Endothelial cell of umbilical vein (primary cell): ENCODE data around the gene IDUA. TPM values are rescaled to one million over a fixed set of nuclear protein-coding genes. Genes with fewer than 3 reads are reported as not detected.

ENCODE experiments used
- BruUV-seq: library from RNA; stranded (reverse); fragments of 400-500 nt; replicated peaks from 2 replicates; lab custom pipeline; 2021; lab: Mats Ljungman, UMichigan
- CTCF ChIA-PET: fragments of 300-600, 350-600 bp; sonication (Branson Sonifier 250); formaldehyde crosslinking; loops from one replicate; lab custom pipeline; 2021; ENCODE audit warnings: antibody characterized with exemption, inconsistent platforms; lab: Charles Lee
- POLR2A ChIA-PET: fragments of 300-600, 350-600 bp; sonication (Branson Sonifier 250); formaldehyde crosslinking; loops from one replicate; lab custom pipeline; 2021; ENCODE audit warnings: antibody characterized with exemption, inconsistent platforms; lab: Charles Lee
- DNase-seq: peaks from one replicate; pipeline ENCODE4 v3.0.0-alpha.2; 2011; ENCODE audit warnings: low read depth, low spot score
- FAIRE-seq: peaks from 2 replicates; lab custom pipeline; 2011; peaks lifted over from hg19 to GRCh38; lab: Jason Lieb, UNC
- H2AFZ ChIP-seq: 2 replicates; pipeline ENCODE4 v1.6.0; 2012; ENCODE audit warnings: low read depth, low read length, control low read depth, inconsistent platforms
- H3K27ac ChIP-seq: 2 replicates; pipeline ENCODE4 v1.5.1; 2011; ENCODE audit warnings: low read depth, mild to moderate bottlenecking, control low read depth, low read length, moderate library complexity; ENCODE audit not compliant: insufficient read depth
- H3K27me3 ChIP-seq, 2 experiments: 2 replicates each; pipeline versions ENCODE4 v1.6.0 to v1.6.1; 2011; ENCODE audit warnings: low read length in 2 of 2, mixed read lengths in 1 of 2; ENCODE audit not compliant: control insufficient read depth in 2 of 2, insufficient read depth in 2 of 2
- H3K36me3 ChIP-seq, 2 experiments: 2 replicates in 1 of 2; 3 replicates in 1 of 2; pipeline ENCODE4 v1.5.1; 2011; ENCODE audit warnings: low read length in 2 of 2, mild to moderate bottlenecking in 1 of 2, moderate library complexity in 1 of 2; ENCODE audit not compliant: control insufficient read depth in 2 of 2, insufficient read depth in 2 of 2; ENCODE audit errors: extremely low read depth in 1 of 2
- H3K4me1 ChIP-seq: 3 replicates; pipeline ENCODE4 v1.5.1; 2011; ENCODE audit warnings: mild to moderate bottlenecking, low read length; ENCODE audit not compliant: control insufficient read depth, insufficient read depth; ENCODE audit errors: extremely low read depth
- H3K4me2 ChIP-seq: 2 replicates; pipeline ENCODE4 v1.6.1; 2011; ENCODE audit warnings: low read length, control low read depth, mixed read lengths; ENCODE audit not compliant: insufficient read depth
- H3K4me3 ChIP-seq, 3 experiments: fragments of 200-600 bp in 1 of 3; sonication (generic), shearing (Covaris generic) in 1 of 3; replicated peaks in 1 of 3; 2 replicates each; pipeline ENCODE4 v1.5.1; 2011 to 2016; ENCODE audit warnings: control low read depth in 3 of 3, low read length in 3 of 3, mild to moderate bottlenecking in 2 of 3, inconsistent platforms in 1 of 3, low read depth in 1 of 3, moderate library complexity in 1 of 3; ENCODE audit not compliant: insufficient read depth in 1 of 3
- H3K79me2 ChIP-seq: 2 replicates; pipeline ENCODE4 v1.6.0; 2012; ENCODE audit warnings: low read length, inconsistent platforms; ENCODE audit not compliant: control insufficient read depth, insufficient read depth
- H3K9ac ChIP-seq: replicated peaks from 2 replicates; pipeline ENCODE3; 2011; ENCODE audit warnings: low read length, control low read depth; ENCODE audit not compliant: insufficient read depth; ENCODE audit errors: extremely low read depth
- H3K9me1 ChIP-seq: replicated peaks from 3 replicates; pipeline ENCODE4 v1.6.0; 2011; ENCODE audit warnings: mild to moderate bottlenecking, low read length; ENCODE audit not compliant: control insufficient read depth, insufficient read depth; ENCODE audit errors: extremely low read depth
- H3K9me3 ChIP-seq: replicated peaks from 2 replicates; pipeline ENCODE4 v1.5.1; 2012; ENCODE audit warnings: low read length, inconsistent platforms; ENCODE audit not compliant: control insufficient read depth, insufficient read depth
- H4K20me1 ChIP-seq: replicated peaks from 2 replicates; pipeline ENCODE3; 2011; ENCODE audit warnings: mild to moderate bottlenecking, low read length; ENCODE audit not compliant: control insufficient read depth, insufficient read depth; ENCODE audit errors: extremely low read depth
- CTCF ChIP-seq, 2 donors: IDR thresholded peaks; 1 replicate in 1 of 2; 2 replicates in 1 of 2; pipeline ENCODE4 v1.5.1; 2011; ENCODE audit warnings: low read length in 2 of 2, mild to moderate bottlenecking in 2 of 2, moderate library complexity in 2 of 2, control low read depth in 1 of 2, inconsistent platforms in 1 of 2, low read depth in 1 of 2; ENCODE audit not compliant: insufficient read depth in 1 of 2; ENCODE audit errors: extremely low read depth in 1 of 2
- EZH2 ChIP-seq: IDR thresholded peaks from 2 replicates; pipeline ENCODE4 v1.6.1; 2012; ENCODE audit warnings: borderline replicate concordance, low read depth, mild to moderate bottlenecking, moderate library complexity, low read length, inconsistent platforms; ENCODE audit not compliant: severe bottlenecking
- FOS ChIP-seq: IDR thresholded peaks from 2 replicates; pipeline ENCODE4 v1.6.1; 2011; ENCODE audit warnings: mild to moderate bottlenecking, low read length, moderate library complexity, borderline replicate concordance; ENCODE audit not compliant: insufficient read depth
- GATA2 ChIP-seq: IDR thresholded peaks from 2 replicates; pipeline ENCODE4 v1.7.0; 2011; ENCODE audit warnings: low read depth, mild to moderate bottlenecking, moderate library complexity, mixed read lengths, low read length; ENCODE audit not compliant: insufficient read length, insufficient read depth
- JUN ChIP-seq: IDR thresholded peaks from 2 replicates; pipeline ENCODE4 v1.6.1; 2011; ENCODE audit warnings: borderline replicate concordance, low read depth; ENCODE audit not compliant: insufficient read length, insufficient read depth
- MAX ChIP-seq: IDR thresholded peaks from 2 replicates; pipeline ENCODE4 v1.6.1; 2011; ENCODE audit not compliant: insufficient read depth, insufficient read length
- MYC ChIP-seq: IDR thresholded peaks from one replicate; pipeline ENCODE4 v1.6.1; 2011; ENCODE audit warnings: mild to moderate bottlenecking, low read depth, low read length
- POLR2A ChIP-seq: IDR thresholded peaks from 2 replicates; pipeline ENCODE4 v1.6.1; 2012; ENCODE audit warnings: low read depth, mild to moderate bottlenecking, control low read depth, low read length
- POLR2AphosphoS5 ChIP-seq: IDR thresholded peaks from 2 replicates; pipeline ENCODE4 v1.6.1; 2012; ENCODE audit warnings: low read depth, mild to moderate bottlenecking, control low read depth, low read length, moderate library complexity; ENCODE audit not compliant: insufficient read depth
- dilution Hi-C: fragments of 300-500 bp; cut with MboI; formaldehyde crosslinking; loops from one replicate; pipeline ENCODE4 v1.15.0; 2019; ENCODE audit warnings: low sequenced_read_pairs; ENCODE audit not compliant: extremely low pct_ligation_motif_present
- intact Hi-C: fragments of 100-400 bp; cut with micrococcal nuclease; formaldehyde crosslinking; loops from one replicate; pipeline ENCODE4 v1.10.0; 2022
- polyA plus RNA-seq, 4 experiments: library from polyadenylated mRNA; depleted of rRNA in 3 of 4; stranded (reverse) in 3 of 4; unstranded in 1 of 4; fragments of >200 nt; gene quantifications; 2 replicates each; pipeline versions ENCODE4 v1.2.1 to v1.2.3, GENCODE V29; 2011 to 2012; ENCODE audit warnings: missing spikeins in 1 of 4
- total RNA-seq: library from RNA; stranded (reverse); gene quantifications from 2 replicates; pipeline ENCODE4 v1.2.3, GENCODE V29; 2021

Gene IDUA
- total and polyA plus RNA-seq, 2 donors (not counting 3 experiments of a cell fraction or from before 2014, with no cell fraction given) = 19.1 to 34.1 TPM

- TF ChIP-seq MAX = peak; percentile 5
- no peak for TF ChIP-seq CTCF (IDR thresholded peaks at IDR 0.05; ENCODE audit: extremely low read depth in 1 of 2, insufficient read depth in 1 of 2, low read depth in 1 of 2, low read length in 2 of 2)
- TF ChIP-seq EZH2 = peak; percentile 9
- no peak for FAIRE-seq
- Histone ChIP-seq H2AFZ (no peak overlapping the region), H3K36me3 (no peaks in the 10 kb centered on the region), H3K27ac (no peak overlapping the region), H3K9me1 (no peaks in the 10 kb centered on the region), H3K27me3 (peaks cover 31 to 37% of the 10 kb centered on the region in 2 experiments), H3K9ac (no peak overlapping the region), H3K4me3 (no peak overlapping the region), H3K9me3 (no peaks in the 10 kb centered on the region), H3K4me1 (no peaks in the 10 kb centered on the region), H3K79me2 (no peaks in the 10 kb centered on the region), H4K20me1 (no peaks in the 10 kb centered on the region), H3K4me2 (no peak overlapping the region)
- no TSS peak for BruUV-seq
- ChIA-PET POLR2A (no interaction called here), CTCF (no interaction called here)
- dilution Hi-C loops = no loop called here
- DNase-seq = no peak
- intact Hi-C loops = no loop called here
These were observed 16.6 kb downstream of the IDUA start for GRCh38 chr4:1003271-1004070.

GRCh38 chr4:1004071-1004418 lies 17.2 kb downstream of the IDUA start:
- H3K4me1 ChIP-seq = peaks cover 2% of the 10 kb centered on the region
- no peaks in the 10 kb centered on the region for H4K20me1 ChIP-seq
- ChIA-PET POLR2A (no interaction called here), CTCF (no interaction called here)
- BruUV-seq = no TSS peak
- intact Hi-C loops = no loop called here
- no peaks in the 10 kb centered on the region for H3K79me2 ChIP-seq
- no peaks in the 10 kb centered on the region for H3K9me1 ChIP-seq
- no peak overlapping the region for H3K4me3 ChIP-seq
- no peak for DNase-seq
- no peak overlapping the region for H3K9ac ChIP-seq
- TF ChIP-seq GATA2 (no peak), CTCF (IDR thresholded peaks at IDR 0.05; ENCODE audit: extremely low read depth in 1 of 2, insufficient read depth in 1 of 2, low read depth in 1 of 2, low read length in 2 of 2) (no peak), MAX (no peak), JUN (no peak), POLR2A (no peak), FOS (no peak), MYC (no peak), POLR2AphosphoS5 (no peak), EZH2 (no peak)
- H3K4me2 ChIP-seq = no peak overlapping the region
- no peak overlapping the region for H3K27ac ChIP-seq
- no peak for FAIRE-seq
- H3K36me3 ChIP-seq = no peaks in the 10 kb centered on the region
- H3K27me3 ChIP-seq = peaks cover 37 to 42% of the 10 kb centered on the region in 2 experiments
- H2AFZ ChIP-seq = no peak overlapping the region
- dilution Hi-C loops = no loop called here
- no peaks in the 10 kb centered on the region for H3K9me3 ChIP-seq
